Epithelial cell of proximal tubule (primary cell): ENCODE measurements around the gene POR. TPM values are rescaled to one million over a fixed set of nuclear protein-coding genes. Genes with fewer than 3 reads are reported as not detected.

Source experiments
- DNase-seq: peaks from one replicate; pipeline ENCODE4 v3.0.0-alpha.2; 2011; ENCODE audit warnings: low read depth
- H3K4me3 ChIP-seq: 2 replicates; pipeline ENCODE4 v1.5.1; 2011; ENCODE audit warnings: low read depth, mild to moderate bottlenecking, low read length
- total RNA-seq: library from RNA; depleted of rRNA; stranded (reverse); fragments of >200 nt; gene quantifications from 2 replicates; pipeline ENCODE4 v1.2.3, GENCODE V29; 2015
- TF ChIP-seq, protein P1 (sequence below): conservative IDR thresholded peaks from 2 replicates; pipeline ENCODE4 v1.5.1; 2012; ENCODE audit warnings: low read depth, mild to moderate bottlenecking, low read length

The POR gene
- total RNA-seq, 1 donor from 2014 or later: 83.0 TPM

DNA sequence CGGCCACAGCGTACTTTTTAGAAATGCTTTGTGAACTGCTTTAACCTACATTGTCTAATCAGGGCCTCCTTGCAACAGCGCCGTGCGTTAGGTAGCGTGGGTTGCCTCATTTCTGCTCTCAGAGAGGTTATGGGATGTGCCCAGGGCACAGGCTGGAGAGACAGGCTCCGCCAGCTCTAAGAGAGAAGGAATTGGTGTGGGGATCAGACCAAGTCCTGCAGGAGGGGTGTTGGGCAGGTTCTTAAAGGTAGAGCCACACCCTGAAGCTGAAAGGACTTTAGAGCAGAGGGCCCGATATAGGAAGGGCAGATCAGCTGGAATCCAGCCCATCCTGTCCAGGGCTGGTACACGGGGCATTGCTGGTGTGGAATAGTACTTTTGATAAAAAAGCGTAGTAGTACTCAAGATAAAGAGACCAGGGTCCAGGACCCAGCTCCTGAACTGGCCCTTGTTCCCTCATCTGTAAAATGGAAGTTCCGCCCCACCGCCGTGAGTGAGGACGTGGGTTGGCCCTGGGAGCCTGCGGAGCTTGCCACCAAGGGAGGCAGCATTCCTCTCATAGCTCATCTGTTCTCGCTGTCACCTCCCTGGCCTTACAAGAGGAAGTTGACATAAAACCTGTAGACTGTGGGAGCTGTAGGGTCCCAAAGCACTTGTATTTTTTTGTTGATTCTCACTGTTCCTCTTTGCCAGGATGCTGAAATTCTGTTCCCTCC lies 42.2 kb downstream of the POR start:
- no peak overlapping the region for H3K4me3 ChIP-seq
- TF ChIP-seq, protein P1, sequence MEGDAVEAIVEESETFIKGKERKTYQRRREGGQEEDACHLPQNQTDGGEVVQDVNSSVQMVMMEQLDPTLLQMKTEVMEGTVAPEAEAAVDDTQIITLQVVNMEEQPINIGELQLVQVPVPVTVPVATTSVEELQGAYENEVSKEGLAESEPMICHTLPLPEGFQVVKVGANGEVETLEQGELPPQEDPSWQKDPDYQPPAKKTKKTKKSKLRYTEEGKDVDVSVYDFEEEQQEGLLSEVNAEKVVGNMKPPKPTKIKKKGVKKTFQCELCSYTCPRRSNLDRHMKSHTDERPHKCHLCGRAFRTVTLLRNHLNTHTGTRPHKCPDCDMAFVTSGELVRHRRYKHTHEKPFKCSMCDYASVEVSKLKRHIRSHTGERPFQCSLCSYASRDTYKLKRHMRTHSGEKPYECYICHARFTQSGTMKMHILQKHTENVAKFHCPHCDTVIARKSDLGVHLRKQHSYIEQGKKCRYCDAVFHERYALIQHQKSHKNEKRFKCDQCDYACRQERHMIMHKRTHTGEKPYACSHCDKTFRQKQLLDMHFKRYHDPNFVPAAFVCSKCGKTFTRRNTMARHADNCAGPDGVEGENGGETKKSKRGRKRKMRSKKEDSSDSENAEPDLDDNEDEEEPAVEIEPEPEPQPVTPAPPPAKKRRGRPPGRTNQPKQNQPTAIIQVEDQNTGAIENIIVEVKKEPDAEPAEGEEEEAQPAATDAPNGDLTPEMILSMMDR: no peak
- DNase-seq: no peak

DNA sequence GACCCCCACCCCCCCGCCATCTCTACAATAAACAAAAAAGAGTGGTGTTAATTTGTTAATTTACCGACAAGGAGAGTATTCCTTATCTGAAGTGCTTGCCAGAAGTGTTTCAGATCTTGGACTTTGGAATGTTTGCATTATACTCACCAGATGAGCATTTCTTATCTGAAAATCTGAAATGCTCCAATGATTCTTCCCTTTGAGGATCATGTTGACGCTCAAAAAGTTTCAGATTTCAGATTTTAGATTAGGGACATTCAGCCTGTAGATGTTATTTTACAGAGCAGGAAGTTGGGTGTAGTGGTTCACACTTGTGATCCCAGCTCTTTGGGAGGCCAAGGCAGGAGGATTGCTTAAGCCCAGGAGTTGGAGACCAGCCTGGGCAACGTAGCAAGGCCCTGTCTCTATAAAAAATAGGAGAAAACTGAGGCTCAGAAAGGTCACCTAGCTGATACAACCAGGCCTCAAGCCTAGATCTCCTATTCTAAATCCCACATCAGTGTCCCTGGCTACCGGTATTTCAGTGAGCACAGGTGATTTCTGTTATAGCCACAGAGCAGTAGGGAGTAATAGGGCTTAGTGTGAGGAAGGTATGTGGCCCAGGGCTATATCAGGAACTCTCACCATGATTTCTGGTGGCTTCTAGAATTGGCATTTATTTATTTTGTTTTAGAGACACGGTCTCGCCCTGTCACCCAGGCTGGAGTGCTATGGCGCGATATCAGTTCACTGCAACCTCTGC lies 44.0 kb downstream of the POR start:
- no peak for DNase-seq
- TF ChIP-seq, protein P1: no peak
- no peak overlapping the region for H3K4me3 ChIP-seq

DNA sequence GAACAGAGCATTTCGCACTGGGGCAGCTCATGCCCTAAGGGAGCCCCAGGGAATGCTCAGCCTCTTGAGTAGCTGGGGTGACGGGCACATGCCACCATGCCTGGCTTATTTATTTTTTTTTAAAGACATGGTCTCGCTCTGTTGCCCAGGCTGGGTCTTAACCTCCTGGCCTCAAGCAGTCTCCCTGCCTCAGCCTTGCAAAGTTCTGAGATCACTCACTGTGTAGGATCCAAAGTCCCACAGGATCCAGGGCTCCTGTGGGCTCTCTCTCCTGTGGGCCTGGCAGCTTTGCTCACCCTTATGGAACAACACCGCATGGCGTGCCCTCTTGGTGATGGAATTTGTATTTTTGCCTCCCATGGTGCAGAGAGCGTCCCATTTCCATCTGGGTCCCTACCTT lies 45.4 kb downstream of the POR start:
- no peak overlapping the region for H3K4me3 ChIP-seq
- TF ChIP-seq, protein P1: no peak
- no peak for DNase-seq

DNA sequence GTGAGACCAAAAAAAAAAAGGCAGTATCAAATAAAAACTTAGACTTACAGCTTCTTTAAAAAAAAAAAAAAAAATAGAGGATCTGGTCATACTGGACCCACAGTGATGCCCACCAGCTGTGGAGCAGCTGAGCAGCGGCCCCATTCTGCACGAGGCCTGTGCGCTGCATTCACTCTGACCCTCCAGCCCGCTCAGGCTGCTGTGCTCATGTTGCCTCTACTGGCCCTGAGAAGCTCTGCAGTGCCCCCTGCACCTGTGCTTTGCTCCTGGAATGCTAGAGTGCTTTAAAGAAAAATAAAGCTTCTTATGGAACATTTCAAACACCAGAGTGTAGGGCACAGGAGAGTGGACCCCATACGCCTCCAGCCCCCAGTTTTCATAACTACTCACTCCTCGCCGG lies 46.3 kb downstream of the POR start:
- no peak overlapping the region for H3K4me3 ChIP-seq
- no peak for DNase-seq
- TF ChIP-seq, protein P1: peak; percentile 37

DNA sequence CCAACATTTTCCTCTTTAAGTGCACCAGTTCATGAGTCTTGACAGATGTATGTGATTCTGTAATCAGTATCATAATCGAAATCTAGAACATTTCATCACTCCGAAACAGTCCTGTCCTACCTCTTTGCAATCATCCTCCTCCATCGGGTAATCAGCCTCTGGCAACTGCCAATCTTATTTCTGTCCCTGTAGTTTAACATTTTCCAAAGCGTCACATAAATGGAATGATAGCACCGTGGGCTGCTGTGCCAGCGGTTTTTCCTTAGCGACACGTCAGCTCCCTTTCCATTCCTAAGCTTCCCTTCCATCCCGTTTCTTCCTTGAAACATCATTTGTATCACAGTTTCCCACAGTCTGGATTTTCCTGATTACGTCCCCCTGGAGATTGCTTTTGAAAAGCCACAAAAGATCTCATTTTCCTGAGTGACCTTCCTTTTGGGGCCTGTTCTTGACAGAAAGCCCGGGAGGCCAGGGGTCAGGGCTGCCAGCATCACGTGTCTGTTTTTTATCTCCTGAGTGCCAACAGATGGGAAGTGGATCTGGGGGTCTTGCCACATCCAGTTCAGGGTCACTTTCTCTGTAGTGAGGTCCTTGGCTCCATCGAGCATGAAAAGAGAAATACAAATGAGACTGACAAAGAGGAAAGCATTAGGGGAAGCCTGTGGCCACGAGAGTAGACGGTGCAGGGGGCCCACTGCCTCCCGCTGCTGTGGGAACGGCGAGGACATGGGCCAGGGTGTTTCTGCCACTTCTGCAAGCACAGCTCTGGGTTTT lies 47.8 kb downstream of the POR start:
- H3K4me3 ChIP-seq: no peak overlapping the region
- no peak for DNase-seq
- TF ChIP-seq, protein P1: no peak

DNA sequence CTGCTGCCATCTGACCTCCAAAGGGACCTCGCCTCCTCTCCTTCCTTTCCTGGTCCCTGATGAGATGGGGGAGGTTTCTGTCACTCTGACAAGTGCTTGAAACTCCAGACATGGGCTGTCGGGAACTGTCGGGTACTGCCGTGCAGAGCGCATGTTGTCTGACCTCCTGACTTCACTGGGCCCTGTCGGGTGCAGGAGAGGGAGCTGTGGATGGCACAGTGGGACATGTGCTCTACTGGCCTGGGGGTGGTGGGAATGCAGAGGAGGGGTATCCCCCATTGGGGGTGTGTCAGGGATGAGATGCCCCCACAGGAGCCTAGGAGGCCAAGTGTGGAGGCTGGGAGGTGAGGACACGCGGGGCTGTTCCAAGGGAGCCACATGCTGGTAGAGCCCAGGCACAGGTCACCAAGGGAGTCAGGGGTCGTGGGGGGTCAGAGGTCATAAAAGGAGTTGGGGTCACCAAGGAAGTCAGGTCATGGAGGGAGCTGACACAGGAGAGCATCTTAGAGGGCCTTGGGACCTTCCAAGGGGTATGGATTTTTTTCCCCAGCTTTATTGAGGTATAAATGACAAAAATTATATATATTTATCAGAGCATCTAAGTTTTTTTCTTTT lies 48.5 kb downstream of the POR start:
- DNase-seq: no peak
- no peak overlapping the region for H3K4me3 ChIP-seq
- TF ChIP-seq, protein P1: no peak
